ENCODE data around the gene PAK3.

PAK3 gene

GRCh38 chrX:111095974-111096895 lies at the start of gene PAK3:
TSS of gene PAK3 (plus strand) at chrX:111096191. CDS start at chrX:111123104, 26,913 bp downstream.
- in situ Hi-C loops (cut with HindIII; ENCODE audit: low pct_unique_long_range_greater_than_20kb, low sequenced_read_pairs): no loop called here
- TF ChIP-seq JUND (IDR thresholded peaks at IDR 0.05; ENCODE audit: low read depth): no peak
- DNase-seq (ENCODE audit: low read depth in 1 of 2, low spot score in 1 of 2): peak; percentile 1 to 5

GRCh38 chrX:111047575-111047974 lies 48.4 kb upstream of the PAK3 start:
- no peak for TF ChIP-seq JUND (IDR thresholded peaks at IDR 0.05; ENCODE audit: low read depth)
- in situ Hi-C loops (cut with HindIII; ENCODE audit: low pct_unique_long_range_greater_than_20kb, low sequenced_read_pairs): no loop called here

GRCh38 chrX:111052478-111052877 lies 43.5 kb upstream of the PAK3 start:
- in situ Hi-C loops (cut with HindIII; ENCODE audit: low pct_unique_long_range_greater_than_20kb, low sequenced_read_pairs): no loop called here
- DNase-seq (ENCODE audit: low read depth in 1 of 2, low spot score in 1 of 2): no peak
- TF ChIP-seq JUND (IDR thresholded peaks at IDR 0.05; ENCODE audit: low read depth): no peak

More at GRCh38 chrX:111047575-111047974, 48.4 kb upstream of the PAK3 start:
- no peak for DNase-seq (ENCODE audit: low read depth in 1 of 2, low spot score in 1 of 2)

- TF ChIP-seq JUND (IDR thresholded peaks at IDR 0.05; ENCODE audit: low read depth): no peak
- no peak for DNase-seq (ENCODE audit: low read depth in 1 of 2, low spot score in 1 of 2)
- in situ Hi-C loops (cut with HindIII; ENCODE audit: low pct_unique_long_range_greater_than_20kb, low sequenced_read_pairs): no loop called here
These were observed 24.3 kb upstream of the PAK3 start for GRCh38 chrX:111071542-111072277.

- in situ Hi-C loops (cut with HindIII; ENCODE audit: low pct_unique_long_range_greater_than_20kb, low sequenced_read_pairs): no loop called here
- TF ChIP-seq JUND (IDR thresholded peaks at IDR 0.05; ENCODE audit: low read depth): no peak
- no peak for DNase-seq (ENCODE audit: low read depth in 1 of 2, low spot score in 1 of 2)
These were observed 12.9 kb upstream of the PAK3 start for GRCh38 chrX:111083081-111083480.

GRCh38 chrX:111086591-111087006 lies 9.4 kb upstream of the PAK3 start:
- DNase-seq (ENCODE audit: low read depth in 1 of 2, low spot score in 1 of 2): no peak
- TF ChIP-seq JUND (IDR thresholded peaks at IDR 0.05; ENCODE audit: low read depth): no peak
- in situ Hi-C loops (cut with HindIII; ENCODE audit: low pct_unique_long_range_greater_than_20kb, low sequenced_read_pairs): no loop called here

GRCh38 chrX:111088628-111089027 lies 7.4 kb upstream of the PAK3 start:
- no peak for TF ChIP-seq JUND (IDR thresholded peaks at IDR 0.05; ENCODE audit: low read depth)
- in situ Hi-C loops (cut with HindIII; ENCODE audit: low pct_unique_long_range_greater_than_20kb, low sequenced_read_pairs): no loop called here
- DNase-seq (ENCODE audit: low read depth in 1 of 2, low spot score in 1 of 2): no peak

- no peak for TF ChIP-seq JUND (IDR thresholded peaks at IDR 0.05; ENCODE audit: low read depth)
- DNase-seq (ENCODE audit: low read depth in 1 of 2, low spot score in 1 of 2): no peak
- in situ Hi-C loops (cut with HindIII; ENCODE audit: low pct_unique_long_range_greater_than_20kb, low sequenced_read_pairs): no loop called here
These were observed 5.5 kb upstream of the PAK3 start for GRCh38 chrX:111090458-111090857.

GRCh38 chrX:111098874-111099273 lies 2.9 kb downstream of the PAK3 start:
- in situ Hi-C loops (cut with HindIII; ENCODE audit: low pct_unique_long_range_greater_than_20kb, low sequenced_read_pairs): no loop called here
- no peak for TF ChIP-seq JUND (IDR thresholded peaks at IDR 0.05; ENCODE audit: low read depth)
- DNase-seq (ENCODE audit: low read depth in 1 of 2, low spot score in 1 of 2): peak in 1 of 2 experiments; percentile 31

GRCh38 chrX:111100191-111100590 lies 4.2 kb downstream of the PAK3 start:
- in situ Hi-C loops (cut with HindIII; ENCODE audit: low pct_unique_long_range_greater_than_20kb, low sequenced_read_pairs): no loop called here
- no peak for TF ChIP-seq JUND (IDR thresholded peaks at IDR 0.05; ENCODE audit: low read depth)
- peak; percentile 30 to 37 for DNase-seq (ENCODE audit: low read depth in 1 of 2, low spot score in 1 of 2)

GRCh38 chrX:111101580-111101979 lies 5.6 kb downstream of the PAK3 start:
- TF ChIP-seq JUND (IDR thresholded peaks at IDR 0.05; ENCODE audit: low read depth): no peak
- in situ Hi-C loops (cut with HindIII; ENCODE audit: low pct_unique_long_range_greater_than_20kb, low sequenced_read_pairs): no loop called here
- DNase-seq (ENCODE audit: low read depth in 1 of 2, low spot score in 1 of 2): no peak

GRCh38 chrX:111102636-111103035 lies 6.6 kb downstream of the PAK3 start:
- no peak for DNase-seq (ENCODE audit: low read depth in 1 of 2, low spot score in 1 of 2)
- in situ Hi-C loops (cut with HindIII; ENCODE audit: low pct_unique_long_range_greater_than_20kb, low sequenced_read_pairs): no loop called here
- no peak for TF ChIP-seq JUND (IDR thresholded peaks at IDR 0.05; ENCODE audit: low read depth)

GRCh38 chrX:111103246-111103645 lies 7.3 kb downstream of the PAK3 start:
- DNase-seq (ENCODE audit: low read depth in 1 of 2, low spot score in 1 of 2): no peak
- TF ChIP-seq JUND (IDR thresholded peaks at IDR 0.05; ENCODE audit: low read depth): no peak
- in situ Hi-C loops (cut with HindIII; ENCODE audit: low pct_unique_long_range_greater_than_20kb, low sequenced_read_pairs): no loop called here

Data from T47D (cell line).